Liver (tissue), 3 donors: ENCODE results near the gene ANKRD13B.

Source experiments
- CTCF ChIP-seq: fragments of 150-350 bp; IDR thresholded peaks from 2 replicates; pipeline ENCODE4 v1.5.1; 2017; ENCODE audit warnings: improper control_type of control experiment, low read depth, low read length; ENCODE audit not compliant: missing input control
- EGR1 ChIP-seq, 2 donors: IDR thresholded peaks; 2 replicates each; pipeline ENCODE4 v1.6.1; 2016 to 2018; ENCODE audit warnings: antibody characterized with exemption in 2 of 2, low read depth in 2 of 2
- GABPA ChIP-seq, 2 donors: IDR thresholded peaks in 1 of 2; conservative IDR thresholded peaks in 1 of 2; 2 replicates each; pipeline ENCODE4 v1.6.1; 2016; ENCODE audit warnings: antibody characterized with exemption in 2 of 2, mild to moderate bottlenecking in 1 of 2, moderate library complexity in 1 of 2
- HNF4G ChIP-seq: IDR thresholded peaks from 2 replicates; pipeline ENCODE4 v1.6.1; 2016; ENCODE audit warnings: antibody characterized with exemption
- JUND ChIP-seq, 2 donors: IDR thresholded peaks; 2 replicates each; pipeline ENCODE4 v1.6.1; 2016; ENCODE audit warnings: antibody characterized with exemption in 2 of 2
- RAD21 ChIP-seq, 2 donors: IDR thresholded peaks; 2 replicates each; pipeline ENCODE4 v1.6.1; 2016; ENCODE audit warnings: antibody characterized with exemption in 2 of 2, mild to moderate bottlenecking in 2 of 2
- RXRA ChIP-seq, 2 donors: IDR thresholded peaks; 2 replicates each; pipeline ENCODE4 v1.6.1; 2017 to 2018; ENCODE audit warnings: antibody characterized with exemption in 2 of 2, mild to moderate bottlenecking in 1 of 2
- SP1 ChIP-seq: IDR thresholded peaks from 2 replicates; pipeline ENCODE4 v1.6.1; 2018; ENCODE audit warnings: antibody characterized with exemption, mild to moderate bottlenecking
- TF ChIP-seq, protein P1 (sequence below): IDR thresholded peaks from 2 replicates; pipeline ENCODE4 v1.6.1; 2016; ENCODE audit warnings: antibody characterized with exemption
- TF ChIP-seq, protein P2 (sequence below): IDR thresholded peaks from 2 replicates; pipeline ENCODE4 v1.6.1; 2016; ENCODE audit warnings: antibody characterized with exemption, mild to moderate bottlenecking
- donor health status: healthy.
- donor health status: healthy.

GRCh38 chr17:29579866-29580771 is 12.8 kb upstream of the ANKRD13B start:
- TF ChIP-seq RAD21 (IDR thresholded peaks at IDR 0.05) (peak; percentile 91 to 96), CTCF (peak; percentile 87), EGR1 (IDR thresholded peaks at IDR 0.05; ENCODE audit: low read depth in 2 of 2) (no peak), JUND (IDR thresholded peaks at IDR 0.05) (no peak), GABPA (IDR thresholded peaks at IDR 0.05 in 1 of 2, conservative IDR thresholded peaks at IDR 0.05 in 1 of 2) (no peak), HNF4G (no peak), SP1 (no peak), RXRA (IDR thresholded peaks at IDR 0.05) (no peak)
- TF ChIP-seq, protein P1, sequence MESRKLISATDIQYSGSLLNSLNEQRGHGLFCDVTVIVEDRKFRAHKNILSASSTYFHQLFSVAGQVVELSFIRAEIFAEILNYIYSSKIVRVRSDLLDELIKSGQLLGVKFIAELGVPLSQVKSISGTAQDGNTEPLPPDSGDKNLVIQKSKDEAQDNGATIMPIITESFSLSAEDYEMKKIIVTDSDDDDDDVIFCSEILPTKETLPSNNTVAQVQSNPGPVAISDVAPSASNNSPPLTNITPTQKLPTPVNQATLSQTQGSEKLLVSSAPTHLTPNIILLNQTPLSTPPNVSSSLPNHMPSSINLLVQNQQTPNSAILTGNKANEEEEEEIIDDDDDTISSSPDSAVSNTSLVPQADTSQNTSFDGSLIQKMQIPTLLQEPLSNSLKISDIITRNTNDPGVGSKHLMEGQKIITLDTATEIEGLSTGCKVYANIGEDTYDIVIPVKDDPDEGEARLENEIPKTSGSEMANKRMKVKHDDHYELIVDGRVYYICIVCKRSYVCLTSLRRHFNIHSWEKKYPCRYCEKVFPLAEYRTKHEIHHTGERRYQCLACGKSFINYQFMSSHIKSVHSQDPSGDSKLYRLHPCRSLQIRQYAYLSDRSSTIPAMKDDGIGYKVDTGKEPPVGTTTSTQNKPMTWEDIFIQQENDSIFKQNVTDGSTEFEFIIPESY, result no peak
- TF ChIP-seq, protein P2, sequence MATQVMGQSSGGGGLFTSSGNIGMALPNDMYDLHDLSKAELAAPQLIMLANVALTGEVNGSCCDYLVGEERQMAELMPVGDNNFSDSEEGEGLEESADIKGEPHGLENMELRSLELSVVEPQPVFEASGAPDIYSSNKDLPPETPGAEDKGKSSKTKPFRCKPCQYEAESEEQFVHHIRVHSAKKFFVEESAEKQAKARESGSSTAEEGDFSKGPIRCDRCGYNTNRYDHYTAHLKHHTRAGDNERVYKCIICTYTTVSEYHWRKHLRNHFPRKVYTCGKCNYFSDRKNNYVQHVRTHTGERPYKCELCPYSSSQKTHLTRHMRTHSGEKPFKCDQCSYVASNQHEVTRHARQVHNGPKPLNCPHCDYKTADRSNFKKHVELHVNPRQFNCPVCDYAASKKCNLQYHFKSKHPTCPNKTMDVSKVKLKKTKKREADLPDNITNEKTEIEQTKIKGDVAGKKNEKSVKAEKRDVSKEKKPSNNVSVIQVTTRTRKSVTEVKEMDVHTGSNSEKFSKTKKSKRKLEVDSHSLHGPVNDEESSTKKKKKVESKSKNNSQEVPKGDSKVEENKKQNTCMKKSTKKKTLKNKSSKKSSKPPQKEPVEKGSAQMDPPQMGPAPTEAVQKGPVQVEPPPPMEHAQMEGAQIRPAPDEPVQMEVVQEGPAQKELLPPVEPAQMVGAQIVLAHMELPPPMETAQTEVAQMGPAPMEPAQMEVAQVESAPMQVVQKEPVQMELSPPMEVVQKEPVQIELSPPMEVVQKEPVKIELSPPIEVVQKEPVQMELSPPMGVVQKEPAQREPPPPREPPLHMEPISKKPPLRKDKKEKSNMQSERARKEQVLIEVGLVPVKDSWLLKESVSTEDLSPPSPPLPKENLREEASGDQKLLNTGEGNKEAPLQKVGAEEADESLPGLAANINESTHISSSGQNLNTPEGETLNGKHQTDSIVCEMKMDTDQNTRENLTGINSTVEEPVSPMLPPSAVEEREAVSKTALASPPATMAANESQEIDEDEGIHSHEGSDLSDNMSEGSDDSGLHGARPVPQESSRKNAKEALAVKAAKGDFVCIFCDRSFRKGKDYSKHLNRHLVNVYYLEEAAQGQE, result no peak
